HG03460 (cell line): ENCODE results near the gene TBCE.
"Not testable (repeated sequence)": the region's sequence is repeated elsewhere in the genome, so short reads cannot be mapped to it uniquely, and the experiment has no call there.

Experiments used
- ATAC-seq: cut with Tn5 transposase; IDR thresholded peaks from one replicate; pipeline ENCODE4 v1.9.1; 2021; ENCODE audit not compliant: unreplicated experiment

The TBCE gene

GRCh38 chr1:235450886-235451483, 83.8 kb downstream of the TBCE start:
- ATAC-seq = no peak

GRCh38 chr1:235454021-235454420, 86.8 kb downstream of the TBCE start:
- ATAC-seq = no peak

GRCh38 chr1:235455097-235455496, 87.9 kb downstream of the TBCE start:
- no peak for ATAC-seq

- no peak for ATAC-seq
These were observed 88.6 kb downstream of the TBCE start for GRCh38 chr1:235455823-235456222.

- not testable (repeated sequence) for ATAC-seq
These were observed 90.6 kb downstream of the TBCE start for GRCh38 chr1:235457856-235458255.

- no peak for ATAC-seq
These were observed 93.5 kb downstream of the TBCE start for GRCh38 chr1:235460770-235461169.

- ATAC-seq = no peak
These were observed 94.7 kb downstream of the TBCE start for GRCh38 chr1:235461954-235462353.

DNA sequence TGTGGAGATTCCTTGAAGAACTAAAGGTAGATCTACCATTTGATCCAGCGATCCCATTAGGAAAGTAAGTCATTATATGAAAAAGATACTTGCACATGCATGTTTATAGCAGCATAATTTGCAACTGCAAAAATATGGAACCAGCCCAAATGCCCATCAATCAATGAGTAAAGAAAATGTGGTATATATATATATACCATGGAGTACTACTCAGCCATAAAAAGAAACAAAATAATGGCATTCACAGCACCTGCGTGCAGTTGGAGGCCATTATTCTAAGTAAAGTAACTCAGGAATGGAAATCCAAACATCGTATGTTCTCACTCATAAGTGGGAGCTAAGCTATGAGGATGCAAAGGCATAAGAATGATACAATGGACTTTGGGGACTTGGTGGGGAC, 95.6 kb downstream of the TBCE start:
- not testable (repeated sequence) for ATAC-seq

DNA sequence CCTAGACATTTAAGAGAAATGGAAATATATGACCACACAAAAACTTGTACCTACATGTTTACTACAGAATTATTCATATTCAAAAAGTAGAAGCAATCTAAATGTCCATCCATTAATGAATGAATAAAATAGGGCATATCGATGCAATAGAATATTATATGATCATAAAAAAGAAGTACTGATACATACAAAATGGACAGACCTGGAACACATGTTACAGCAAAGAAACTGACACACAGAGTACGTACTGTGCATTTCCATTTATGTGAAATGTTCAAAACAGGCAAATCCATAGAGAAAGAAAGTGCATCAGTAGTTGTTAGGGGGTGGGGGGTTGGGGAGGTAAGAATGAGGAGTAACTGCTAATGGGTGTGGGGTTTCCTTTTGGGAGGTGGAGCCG, 97.8 kb downstream of the TBCE start:
- no peak for ATAC-seq

- ATAC-seq = no peak
These were observed 100.8 kb downstream of the TBCE start for GRCh38 chr1:235468004-235468403.

GRCh38 chr1:235468970-235469369, 101.7 kb downstream of the TBCE start:
- ATAC-seq = no peak

- not testable (repeated sequence) for ATAC-seq
These were observed 102.7 kb downstream of the TBCE start for GRCh38 chr1:235469897-235470296.

DNA sequence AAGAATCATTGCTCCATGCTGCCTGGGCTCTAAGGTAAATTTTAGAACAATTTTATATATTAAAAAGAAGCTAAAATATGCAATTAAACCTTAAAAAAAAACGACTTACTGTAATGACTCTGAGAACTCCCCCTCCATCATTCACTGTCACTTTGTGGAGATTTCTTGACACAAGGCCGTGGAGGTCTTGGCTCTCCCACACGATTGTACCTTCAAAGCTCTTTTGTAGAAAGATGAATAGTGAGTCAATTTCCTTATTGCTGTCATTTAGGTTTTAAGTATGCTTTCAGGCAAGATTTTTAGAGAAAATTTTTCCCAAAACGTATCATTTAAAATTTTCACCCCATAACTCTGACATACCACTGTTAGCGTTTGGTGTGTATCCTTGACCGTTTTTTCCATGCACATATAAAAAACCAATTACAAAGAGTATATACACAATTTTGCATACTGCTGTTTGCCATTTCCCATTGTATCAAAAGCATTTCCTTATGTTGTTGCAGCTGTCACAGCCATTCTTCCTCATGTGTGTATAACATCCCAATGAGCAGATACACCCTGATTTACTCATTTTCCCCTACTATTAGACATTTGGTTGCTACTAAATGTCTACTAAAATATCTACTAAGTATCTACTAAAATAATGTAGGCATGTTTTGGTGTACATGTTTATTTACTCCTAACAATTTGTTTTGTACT, 103.7 kb downstream of the TBCE start:
- ATAC-seq = no peak

DNA sequence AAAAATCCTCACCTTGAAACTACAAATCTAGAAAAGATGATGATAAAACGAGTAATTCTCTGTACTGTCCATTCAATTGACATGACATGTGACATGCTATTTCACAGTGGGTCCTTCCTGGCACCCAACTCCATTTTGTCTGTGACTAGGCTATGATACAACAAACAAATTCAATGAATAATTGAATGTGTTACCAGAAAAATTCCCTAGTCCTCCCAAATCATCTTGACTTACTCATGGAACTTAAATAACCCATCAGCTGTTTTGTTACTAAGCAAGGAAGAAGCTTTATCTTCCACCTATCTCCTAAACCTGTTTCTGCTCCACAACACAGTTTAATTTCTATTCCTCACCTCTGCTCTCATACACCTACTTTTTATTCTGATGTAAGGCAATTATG, 106.6 kb downstream of the TBCE start:
- ATAC-seq = no peak

- no peak for ATAC-seq
These were observed 115.9 kb downstream of the TBCE start for GRCh38 chr1:235483090-235483489.

- ATAC-seq = no peak
These were observed 118.3 kb downstream of the TBCE start for GRCh38 chr1:235485558-235485957.

DNA sequence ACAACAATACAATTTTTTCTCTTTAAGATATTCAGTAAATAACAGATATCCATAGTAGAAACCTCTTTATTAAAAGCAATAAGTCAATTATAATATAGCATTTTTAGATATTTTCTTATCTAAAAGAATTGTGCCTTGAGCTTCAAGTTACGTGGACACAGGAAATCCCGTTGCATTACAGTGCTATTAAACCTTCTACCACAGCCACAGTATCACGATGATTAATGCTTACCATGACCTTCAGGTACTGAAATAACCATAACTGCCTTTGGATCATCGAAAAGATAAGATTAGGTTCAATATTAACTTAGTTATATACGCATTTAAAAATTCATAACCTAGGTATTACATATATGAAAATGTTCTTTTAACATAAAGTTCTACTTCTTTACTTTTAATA, 119.1 kb downstream of the TBCE start:
- no peak for ATAC-seq

DNA sequence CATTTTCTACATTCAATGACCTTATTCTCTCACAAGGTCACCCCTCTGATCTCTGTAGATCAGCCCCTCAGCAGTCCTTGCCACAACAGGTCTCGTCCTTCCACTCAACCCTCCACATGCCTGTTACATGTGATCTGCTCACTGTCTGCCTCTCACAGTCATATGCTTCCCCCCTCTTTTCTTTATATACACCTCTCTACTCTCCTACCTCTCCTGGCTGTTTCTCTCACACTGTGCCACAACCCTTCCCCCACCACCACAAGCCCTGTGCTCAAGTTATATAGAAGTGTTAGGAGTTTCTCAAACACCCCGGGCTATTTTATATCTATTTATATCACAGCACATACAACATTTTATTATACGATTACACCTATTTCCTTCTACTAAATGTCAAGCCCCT, 124.4 kb downstream of the TBCE start:
- ATAC-seq = no peak

GRCh38 chr1:235494531-235494930, 127.3 kb downstream of the TBCE start:
- no peak for ATAC-seq

DNA sequence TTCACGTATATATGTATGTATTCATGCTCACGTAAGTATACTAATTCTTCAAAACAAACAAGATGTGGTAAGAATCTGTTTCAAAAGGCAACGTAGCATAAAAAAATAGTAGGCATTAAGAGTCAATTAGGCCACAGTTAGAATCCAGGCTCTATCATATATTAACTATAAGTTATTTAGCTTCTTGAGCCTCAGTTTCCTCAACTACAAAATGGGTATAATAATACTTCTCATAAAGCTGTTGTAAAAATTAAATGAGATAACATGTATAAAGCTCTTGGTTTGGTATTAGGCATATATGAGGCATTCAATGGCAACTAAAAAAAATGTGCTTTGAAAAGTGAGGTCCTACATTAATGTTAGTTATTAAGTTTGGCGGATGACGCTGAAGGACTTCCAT, 127.8 kb downstream of the TBCE start:
- ATAC-seq = no peak

GRCh38 chr1:235495551-235495950, 128.3 kb downstream of the TBCE start:
- no peak for ATAC-seq

DNA sequence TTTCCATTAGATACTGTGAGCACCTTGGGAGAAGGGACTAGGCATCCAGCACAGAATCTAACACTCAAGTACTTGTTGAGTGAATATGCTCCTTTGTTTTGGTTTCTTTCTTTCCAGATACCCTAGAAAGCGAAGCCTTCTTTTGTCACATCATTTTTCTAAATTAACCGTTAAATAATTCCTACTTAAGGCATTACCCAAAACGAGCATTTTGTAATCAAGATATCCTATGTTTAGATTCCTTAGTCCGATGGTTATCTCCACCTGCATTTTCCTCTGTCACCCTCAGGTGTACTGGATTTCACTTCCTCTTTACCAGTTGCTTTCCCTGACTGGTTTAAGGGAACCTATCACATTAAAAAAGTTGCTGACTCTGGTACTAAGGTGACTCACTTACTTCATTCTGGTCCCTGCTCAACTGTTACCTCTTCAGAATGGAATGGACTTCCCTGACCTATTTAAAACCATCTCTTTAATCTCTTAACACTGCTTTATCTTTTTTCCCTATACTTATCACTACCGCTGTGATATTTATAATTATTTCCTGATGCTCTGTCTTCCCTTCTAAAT, 133.8 kb downstream of the TBCE start:
- no peak for ATAC-seq
